Transverse colon (tissue), 4 donors: Measurements from ENCODE around the gene GCNT2.

ENCODE experiments used
- EP300 ChIP-seq: sonication (generic); formaldehyde crosslinking; IDR thresholded peaks from one replicate; pipeline ENCODE4 v1.6.1; 2017; ENCODE audit warnings: antibody characterized with exemption, low read depth
- POLR2A ChIP-seq: fragments of 450-650 bp; IDR thresholded peaks from one replicate; pipeline ENCODE4 v1.6.1; 2016; ENCODE audit warnings: antibody characterized with exemption, mild to moderate bottlenecking, moderate library complexity
- POLR2AphosphoS5 ChIP-seq, 3 donors: sonication (generic); formaldehyde crosslinking; IDR thresholded peaks; one replicate each; pipeline ENCODE4 v1.6.1; 2016; ENCODE audit warnings: antibody characterized with exemption in 3 of 3
- TF ChIP-seq, protein P1 (sequence below), 5 experiments: fragments of 200-600 bp in 3 of 5; fragments of 450-650 bp in 2 of 5; sonication (generic) in 3 of 5; IDR thresholded peaks; 1 replicate in 2 of 5; 2 replicates in 3 of 5; pipeline ENCODE4 v1.5.1; 2016 to 2017; ENCODE audit warnings: antibody characterized with exemption in 5 of 5, inconsistent platforms in 3 of 5, mild to moderate bottlenecking in 2 of 5, moderate library complexity in 1 of 5

DNA sequence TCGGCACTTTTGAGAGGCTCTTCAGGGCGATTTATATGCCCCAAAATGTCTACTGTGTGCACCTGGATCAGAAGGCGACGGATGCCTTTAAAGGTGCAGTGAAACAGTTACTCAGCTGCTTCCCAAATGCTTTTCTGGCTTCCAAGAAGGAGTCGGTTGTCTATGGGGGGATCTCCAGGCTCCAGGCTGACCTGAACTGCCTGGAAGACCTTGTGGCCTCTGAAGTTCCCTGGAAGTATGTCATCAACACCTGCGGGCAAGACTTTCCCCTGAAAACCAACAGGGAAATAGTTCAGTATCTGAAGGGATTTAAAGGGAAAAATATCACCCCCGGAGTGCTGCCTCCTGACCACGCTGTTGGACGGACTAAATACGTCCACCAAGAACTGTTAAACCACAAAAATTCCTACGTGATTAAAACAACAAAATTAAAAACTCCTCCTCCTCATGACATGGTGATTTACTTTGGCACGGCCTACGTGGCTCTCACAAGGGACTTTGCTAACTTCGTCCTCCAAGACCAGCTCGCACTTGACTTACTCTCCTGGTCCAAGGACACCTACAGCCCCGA is 8.2 kb downstream of the GCNT2 start:
- TF ChIP-seq POLR2A (no peak), EP300 (no peak), POLR2AphosphoS5 (IDR thresholded peaks at IDR 0.05) (no peak)
- TF ChIP-seq, protein P1, sequence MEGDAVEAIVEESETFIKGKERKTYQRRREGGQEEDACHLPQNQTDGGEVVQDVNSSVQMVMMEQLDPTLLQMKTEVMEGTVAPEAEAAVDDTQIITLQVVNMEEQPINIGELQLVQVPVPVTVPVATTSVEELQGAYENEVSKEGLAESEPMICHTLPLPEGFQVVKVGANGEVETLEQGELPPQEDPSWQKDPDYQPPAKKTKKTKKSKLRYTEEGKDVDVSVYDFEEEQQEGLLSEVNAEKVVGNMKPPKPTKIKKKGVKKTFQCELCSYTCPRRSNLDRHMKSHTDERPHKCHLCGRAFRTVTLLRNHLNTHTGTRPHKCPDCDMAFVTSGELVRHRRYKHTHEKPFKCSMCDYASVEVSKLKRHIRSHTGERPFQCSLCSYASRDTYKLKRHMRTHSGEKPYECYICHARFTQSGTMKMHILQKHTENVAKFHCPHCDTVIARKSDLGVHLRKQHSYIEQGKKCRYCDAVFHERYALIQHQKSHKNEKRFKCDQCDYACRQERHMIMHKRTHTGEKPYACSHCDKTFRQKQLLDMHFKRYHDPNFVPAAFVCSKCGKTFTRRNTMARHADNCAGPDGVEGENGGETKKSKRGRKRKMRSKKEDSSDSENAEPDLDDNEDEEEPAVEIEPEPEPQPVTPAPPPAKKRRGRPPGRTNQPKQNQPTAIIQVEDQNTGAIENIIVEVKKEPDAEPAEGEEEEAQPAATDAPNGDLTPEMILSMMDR (IDR thresholded peaks at IDR 0.05), result no peak
